SK-N-MC (cell line): ENCODE measurements around the gene MEN1.

Experiments used
- EZH2 ChIP-seq: fragments of 200-600 bp; sonication (generic); IDR thresholded peaks from one replicate; pipeline ENCODE4 v1.6.1; 2017; ENCODE audit warnings: antibody characterized with exemption
- FOXP2 ChIP-seq: optimal IDR thresholded peaks from 2 replicates; pipeline ENCODE3; 2011; ENCODE audit warnings: mild to moderate bottlenecking, moderate library complexity; ENCODE audit not compliant: insufficient read depth; ENCODE audit errors: extremely low read length, control extremely low read depth
- POLR2AphosphoS5 ChIP-seq: IDR thresholded peaks from 2 replicates; pipeline ENCODE4 v1.6.1; 2012; ENCODE audit warnings: mild to moderate bottlenecking, low read depth, low read length, borderline replicate concordance

GRCh38 chr11:64857485-64857884 is 47.1 kb upstream of the MEN1 start:
- no peak for TF ChIP-seq POLR2AphosphoS5
- TF ChIP-seq EZH2 = no peak
- no peak for TF ChIP-seq FOXP2
